Bronchial epithelial cell (primary cell): ENCODE measurements around the gene NECAP2. TPM values are rescaled to one million over a fixed set of nuclear protein-coding genes. Genes with fewer than 3 reads are reported as not detected.

Experiments
- DNase-seq: peaks from one replicate; pipeline ENCODE4 v3.0.0-alpha.2; 2010; ENCODE audit warnings: low read depth
- FAIRE-seq: peaks from 2 replicates; lab custom pipeline; 2011; peaks lifted over from hg19 to GRCh38; lab: Jason Lieb, UNC
- H3K27me3 ChIP-seq: 2 replicates; pipeline ENCODE4 v1.5.1; 2011; ENCODE audit warnings: low read length; ENCODE audit not compliant: control insufficient read depth, insufficient read depth
- H3K36me3 ChIP-seq: 2 replicates; pipeline ENCODE4 v1.5.1; 2011; ENCODE audit warnings: low read length; ENCODE audit not compliant: control insufficient read depth, insufficient read depth
- H3K4me3 ChIP-seq: 2 replicates; pipeline ENCODE4 v1.5.1; 2011; ENCODE audit warnings: mild to moderate bottlenecking, low read depth, low read length, control low read depth
- total RNA-seq: library from RNA; depleted of rRNA; stranded (reverse); fragments of >200 nt; gene quantifications from 2 replicates; pipeline ENCODE4 v1.2.1, GENCODE V29; 2014
- TF ChIP-seq, protein P1 (sequence below): IDR thresholded peaks from 2 replicates; pipeline ENCODE4 v1.5.1; 2011; ENCODE audit warnings: mild to moderate bottlenecking, moderate library complexity, low read length, control low read depth, inconsistent platforms; ENCODE audit not compliant: insufficient read depth, severe bottlenecking

Gene NECAP2
- total RNA-seq, 1 donor from 2014 or later, result 87.7 TPM

DNA sequence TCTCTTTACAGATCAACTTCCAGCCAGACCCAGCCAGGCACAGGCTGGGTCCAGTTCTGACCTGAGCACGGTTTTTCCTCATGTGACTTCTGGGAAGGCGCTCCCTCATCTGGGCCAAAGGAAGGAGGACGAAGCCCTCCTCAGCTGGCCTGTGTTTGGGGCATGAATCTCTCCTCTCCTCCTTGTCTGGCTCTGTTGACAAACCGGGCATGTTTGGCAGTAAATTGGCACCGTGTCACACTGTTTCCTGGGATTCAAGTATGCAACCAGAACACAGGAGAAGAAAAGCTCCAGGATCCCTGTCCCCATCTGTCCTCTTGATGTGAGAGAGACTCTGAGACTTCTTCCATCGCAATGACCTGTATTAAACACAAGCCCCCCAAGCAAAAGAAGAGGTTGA, 18.3 kb downstream of the NECAP2 start:
- Histone ChIP-seq H3K27me3 (no peaks in the 10 kb centered on the region), H3K4me3 (no peak overlapping the region), H3K36me3 (peaks cover 17% of the 10 kb centered on the region)
- TF ChIP-seq, protein P1, sequence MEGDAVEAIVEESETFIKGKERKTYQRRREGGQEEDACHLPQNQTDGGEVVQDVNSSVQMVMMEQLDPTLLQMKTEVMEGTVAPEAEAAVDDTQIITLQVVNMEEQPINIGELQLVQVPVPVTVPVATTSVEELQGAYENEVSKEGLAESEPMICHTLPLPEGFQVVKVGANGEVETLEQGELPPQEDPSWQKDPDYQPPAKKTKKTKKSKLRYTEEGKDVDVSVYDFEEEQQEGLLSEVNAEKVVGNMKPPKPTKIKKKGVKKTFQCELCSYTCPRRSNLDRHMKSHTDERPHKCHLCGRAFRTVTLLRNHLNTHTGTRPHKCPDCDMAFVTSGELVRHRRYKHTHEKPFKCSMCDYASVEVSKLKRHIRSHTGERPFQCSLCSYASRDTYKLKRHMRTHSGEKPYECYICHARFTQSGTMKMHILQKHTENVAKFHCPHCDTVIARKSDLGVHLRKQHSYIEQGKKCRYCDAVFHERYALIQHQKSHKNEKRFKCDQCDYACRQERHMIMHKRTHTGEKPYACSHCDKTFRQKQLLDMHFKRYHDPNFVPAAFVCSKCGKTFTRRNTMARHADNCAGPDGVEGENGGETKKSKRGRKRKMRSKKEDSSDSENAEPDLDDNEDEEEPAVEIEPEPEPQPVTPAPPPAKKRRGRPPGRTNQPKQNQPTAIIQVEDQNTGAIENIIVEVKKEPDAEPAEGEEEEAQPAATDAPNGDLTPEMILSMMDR, result no peak
- no peak for DNase-seq
- FAIRE-seq, result no peak

DNA sequence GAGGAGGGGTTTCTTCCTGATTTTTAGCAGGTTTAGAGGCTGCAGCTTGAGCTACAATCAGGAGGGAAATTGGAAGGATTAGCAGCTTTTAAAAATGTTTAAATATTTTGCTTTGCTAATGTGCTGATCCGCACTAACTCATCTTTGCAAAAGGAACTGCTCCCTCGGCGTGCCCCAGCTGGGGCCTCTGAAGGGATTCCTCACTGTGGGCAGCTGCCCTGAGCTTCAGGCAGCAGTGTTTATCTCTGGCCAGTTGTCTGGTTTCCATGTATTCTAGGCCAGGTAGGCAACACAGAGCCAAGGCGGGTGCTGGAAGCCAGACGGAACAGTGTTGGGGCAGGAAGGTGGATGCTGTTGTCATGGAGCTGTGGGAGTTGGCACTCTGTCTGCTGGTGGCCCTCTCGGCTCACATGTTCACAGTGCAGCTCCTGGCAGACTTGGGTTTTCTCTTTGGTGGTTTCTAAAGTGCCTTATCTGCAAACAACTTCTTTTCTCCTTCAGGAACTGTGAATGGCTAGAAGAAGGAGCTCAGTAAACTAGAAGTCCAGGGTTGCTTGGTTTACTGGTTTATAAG, 18.9 kb downstream of the NECAP2 start:
- no peaks in the 10 kb centered on the region for H3K27me3 ChIP-seq
- DNase-seq (no peak), FAIRE-seq (no peak)
- H3K4me3 ChIP-seq, result no peak overlapping the region
- peaks cover 17% of the 10 kb centered on the region for H3K36me3 ChIP-seq
- TF ChIP-seq, protein P1, result no peak

GRCh38 chr1:16461681-16462080, 21.2 kb downstream of the NECAP2 start:
- H3K36me3 ChIP-seq, result peaks cover 11% of the 10 kb centered on the region
- TF ChIP-seq, protein P1, result no peak

DNA sequence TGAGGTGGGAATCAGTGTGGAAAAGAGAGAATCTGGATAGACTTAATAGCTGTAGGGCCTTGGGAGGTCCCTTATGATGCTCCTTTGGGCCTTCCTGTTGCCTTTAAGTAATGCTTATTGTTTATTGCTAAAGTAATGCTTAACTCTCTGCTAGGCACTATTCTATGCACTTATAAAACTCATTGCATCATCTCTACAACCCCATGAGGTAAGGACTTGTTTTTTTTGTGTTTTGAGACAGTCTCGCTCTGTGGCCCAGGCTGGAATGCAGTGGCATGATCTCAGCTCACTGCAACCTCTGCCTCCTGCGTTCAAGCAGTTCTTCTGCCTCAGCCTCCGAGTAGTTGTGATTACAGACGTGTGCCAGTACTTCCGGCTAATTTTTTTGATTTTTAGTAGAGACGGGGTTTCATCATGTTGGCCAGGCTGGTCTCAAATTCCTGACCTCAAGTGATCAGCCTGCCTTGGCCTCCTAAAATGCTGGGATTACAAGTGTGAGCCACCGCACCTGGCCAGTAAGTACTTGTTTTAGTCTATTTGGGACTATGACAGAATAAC, 22.3 kb downstream of the NECAP2 start:
- DNase-seq, result no peak
- H3K27me3 ChIP-seq, result no peaks in the 10 kb centered on the region
- TF ChIP-seq, protein P1, result no peak
- no peak overlapping the region for H3K4me3 ChIP-seq
- FAIRE-seq, result no peak
- peaks cover 9% of the 10 kb centered on the region for H3K36me3 ChIP-seq

More at GRCh38 chr1:16461681-16462080, 21.2 kb downstream of the NECAP2 start:
- no peak for DNase-seq
- Histone ChIP-seq H3K27me3 (no peaks in the 10 kb centered on the region), H3K4me3 (no peak overlapping the region)
- FAIRE-seq, result peak; percentile 90

- FAIRE-seq, result no peak
- Histone ChIP-seq H3K27me3 (no peaks in the 10 kb centered on the region), H3K36me3 (no peaks in the 10 kb centered on the region), H3K4me3 (no peak overlapping the region)
- no peak for DNase-seq
- TF ChIP-seq, protein P1, result no peak
These were observed 24.5 kb downstream of the NECAP2 start for GRCh38 chr1:16464917-16465625.
